Endothelial cell of umbilical vein (primary cell): ENCODE results near the gene TLDC2. TPM values are rescaled to one million over a fixed set of nuclear protein-coding genes. Genes with fewer than 3 reads are reported as not detected.

ENCODE experiments used
- BruUV-seq: library from RNA; stranded (reverse); fragments of 400-500 nt; replicated peaks from 2 replicates; lab custom pipeline; 2021; lab: Mats Ljungman, UMichigan
- CTCF ChIA-PET: fragments of 300-600, 350-600 bp; sonication (Branson Sonifier 250); formaldehyde crosslinking; loops from one replicate; lab custom pipeline; 2021; ENCODE audit warnings: antibody characterized with exemption, inconsistent platforms; lab: Charles Lee
- POLR2A ChIA-PET: fragments of 300-600, 350-600 bp; sonication (Branson Sonifier 250); formaldehyde crosslinking; loops from one replicate; lab custom pipeline; 2021; ENCODE audit warnings: antibody characterized with exemption, inconsistent platforms; lab: Charles Lee
- DNase-seq: peaks from one replicate; pipeline ENCODE4 v3.0.0-alpha.2; 2011; ENCODE audit warnings: low read depth, low spot score
- FAIRE-seq: peaks from 2 replicates; lab custom pipeline; 2011; peaks lifted over from hg19 to GRCh38; lab: Jason Lieb, UNC
- H2AFZ ChIP-seq: 2 replicates; pipeline ENCODE4 v1.6.0; 2012; ENCODE audit warnings: low read depth, low read length, control low read depth, inconsistent platforms
- H3K27ac ChIP-seq: 2 replicates; pipeline ENCODE4 v1.5.1; 2011; ENCODE audit warnings: low read depth, mild to moderate bottlenecking, control low read depth, low read length, moderate library complexity; ENCODE audit not compliant: insufficient read depth
- H3K27me3 ChIP-seq, 2 experiments: 2 replicates each; pipeline versions ENCODE4 v1.6.0 to v1.6.1; 2011; ENCODE audit warnings: low read length in 2 of 2, mixed read lengths in 1 of 2; ENCODE audit not compliant: control insufficient read depth in 2 of 2, insufficient read depth in 2 of 2
- H3K36me3 ChIP-seq, 2 experiments: 2 replicates in 1 of 2; 3 replicates in 1 of 2; pipeline ENCODE4 v1.5.1; 2011; ENCODE audit warnings: low read length in 2 of 2, mild to moderate bottlenecking in 1 of 2, moderate library complexity in 1 of 2; ENCODE audit not compliant: control insufficient read depth in 2 of 2, insufficient read depth in 2 of 2; ENCODE audit errors: extremely low read depth in 1 of 2
- H3K4me1 ChIP-seq: 3 replicates; pipeline ENCODE4 v1.5.1; 2011; ENCODE audit warnings: mild to moderate bottlenecking, low read length; ENCODE audit not compliant: control insufficient read depth, insufficient read depth; ENCODE audit errors: extremely low read depth
- H3K4me2 ChIP-seq: 2 replicates; pipeline ENCODE4 v1.6.1; 2011; ENCODE audit warnings: low read length, control low read depth, mixed read lengths; ENCODE audit not compliant: insufficient read depth
- H3K4me3 ChIP-seq, 3 experiments: fragments of 200-600 bp in 1 of 3; sonication (generic), shearing (Covaris generic) in 1 of 3; replicated peaks in 1 of 3; 2 replicates each; pipeline ENCODE4 v1.5.1; 2011 to 2016; ENCODE audit warnings: control low read depth in 3 of 3, low read length in 3 of 3, mild to moderate bottlenecking in 2 of 3, inconsistent platforms in 1 of 3, low read depth in 1 of 3, moderate library complexity in 1 of 3; ENCODE audit not compliant: insufficient read depth in 1 of 3
- H3K79me2 ChIP-seq: 2 replicates; pipeline ENCODE4 v1.6.0; 2012; ENCODE audit warnings: low read length, inconsistent platforms; ENCODE audit not compliant: control insufficient read depth, insufficient read depth
- H3K9ac ChIP-seq: replicated peaks from 2 replicates; pipeline ENCODE3; 2011; ENCODE audit warnings: low read length, control low read depth; ENCODE audit not compliant: insufficient read depth; ENCODE audit errors: extremely low read depth
- H3K9me1 ChIP-seq: replicated peaks from 3 replicates; pipeline ENCODE4 v1.6.0; 2011; ENCODE audit warnings: mild to moderate bottlenecking, low read length; ENCODE audit not compliant: control insufficient read depth, insufficient read depth; ENCODE audit errors: extremely low read depth
- H3K9me3 ChIP-seq: replicated peaks from 2 replicates; pipeline ENCODE4 v1.5.1; 2012; ENCODE audit warnings: low read length, inconsistent platforms; ENCODE audit not compliant: control insufficient read depth, insufficient read depth
- H4K20me1 ChIP-seq: replicated peaks from 2 replicates; pipeline ENCODE3; 2011; ENCODE audit warnings: mild to moderate bottlenecking, low read length; ENCODE audit not compliant: control insufficient read depth, insufficient read depth; ENCODE audit errors: extremely low read depth
- FOS ChIP-seq: IDR thresholded peaks from 2 replicates; pipeline ENCODE4 v1.6.1; 2011; ENCODE audit warnings: mild to moderate bottlenecking, low read length, moderate library complexity, borderline replicate concordance; ENCODE audit not compliant: insufficient read depth
- JUN ChIP-seq: IDR thresholded peaks from 2 replicates; pipeline ENCODE4 v1.6.1; 2011; ENCODE audit warnings: borderline replicate concordance, low read depth; ENCODE audit not compliant: insufficient read length, insufficient read depth
- MAX ChIP-seq: IDR thresholded peaks from 2 replicates; pipeline ENCODE4 v1.6.1; 2011; ENCODE audit not compliant: insufficient read depth, insufficient read length
- MYC ChIP-seq: IDR thresholded peaks from one replicate; pipeline ENCODE4 v1.6.1; 2011; ENCODE audit warnings: mild to moderate bottlenecking, low read depth, low read length
- POLR2A ChIP-seq: IDR thresholded peaks from 2 replicates; pipeline ENCODE4 v1.6.1; 2012; ENCODE audit warnings: low read depth, mild to moderate bottlenecking, control low read depth, low read length
- dilution Hi-C: fragments of 300-500 bp; cut with MboI; formaldehyde crosslinking; loops from one replicate; pipeline ENCODE4 v1.15.0; 2019; ENCODE audit warnings: low sequenced_read_pairs; ENCODE audit not compliant: extremely low pct_ligation_motif_present
- intact Hi-C: fragments of 100-400 bp; cut with micrococcal nuclease; formaldehyde crosslinking; loops from one replicate; pipeline ENCODE4 v1.10.0; 2022
- polyA plus RNA-seq, 4 experiments: library from polyadenylated mRNA; depleted of rRNA in 3 of 4; stranded (reverse) in 3 of 4; unstranded in 1 of 4; fragments of >200 nt; gene quantifications; 2 replicates each; pipeline versions ENCODE4 v1.2.1 to v1.2.3, GENCODE V29; 2011 to 2012; ENCODE audit warnings: missing spikeins in 1 of 4
- total RNA-seq: library from RNA; stranded (reverse); gene quantifications from 2 replicates; pipeline ENCODE4 v1.2.3, GENCODE V29; 2021

TLDC2 gene
- total and polyA plus RNA-seq, 2 donors (not counting 3 experiments of a cell fraction or from before 2014, with no cell fraction given): not detected

- no peaks in the 10 kb centered on the region for H3K9me3 ChIP-seq
- H3K9ac ChIP-seq: no peak overlapping the region
- no peaks in the 10 kb centered on the region for H3K79me2 ChIP-seq
- no TSS peak for BruUV-seq
- H3K27ac ChIP-seq: no peak overlapping the region
- TF ChIP-seq POLR2A: no peak
- TF ChIP-seq MYC: no peak
- intact Hi-C loops: no loop called here
- FAIRE-seq (peak; percentile 31), DNase-seq (no peak)
- H3K27me3 ChIP-seq: no peaks in the 10 kb centered on the region
- dilution Hi-C loops: no loop called here
- no peaks in the 10 kb centered on the region for H3K36me3 ChIP-seq
- no peak overlapping the region for H3K4me3 ChIP-seq
- H3K4me1 ChIP-seq: no peaks in the 10 kb centered on the region
- H4K20me1 ChIP-seq: no peaks in the 10 kb centered on the region
- no peak overlapping the region for H2AFZ ChIP-seq
- CTCF ChIA-PET: interaction anchor here (1.6 kb wide), 2 partner anchors 11 kb away, joined by 5 to 6 read pairs; no protein-coding TSS in a partner anchor
- POLR2A ChIA-PET: no interaction called here
- H3K4me2 ChIP-seq: no peak overlapping the region
- H3K9me1 ChIP-seq: no peaks in the 10 kb centered on the region
Observed at GRCh38 chr20:36908603-36909002, 32.7 kb downstream of the TLDC2 start.

GRCh38 chr20:36916199-36916598, 40.3 kb downstream of the TLDC2 start:
- DNase-seq (no peak), FAIRE-seq (no peak)
- H2AFZ ChIP-seq: no peak overlapping the region
- TF ChIP-seq MAX (no peak), POLR2A (no peak), JUN (no peak), FOS (no peak), MYC (no peak)
- no peaks in the 10 kb centered on the region for H4K20me1 ChIP-seq
- H3K4me1 ChIP-seq: no peaks in the 10 kb centered on the region
- no peak overlapping the region for H3K9ac ChIP-seq
- intact Hi-C loops: no loop called here
- H3K27me3 ChIP-seq: no peaks in the 10 kb centered on the region
- no peaks in the 10 kb centered on the region for H3K36me3 ChIP-seq
- H3K4me3 ChIP-seq: no peak overlapping the region
- BruUV-seq: no TSS peak
- no peaks in the 10 kb centered on the region for H3K9me1 ChIP-seq
- H3K9me3 ChIP-seq: no peaks in the 10 kb centered on the region
- no peaks in the 10 kb centered on the region for H3K79me2 ChIP-seq
- ChIA-PET POLR2A (no interaction called here), CTCF (no interaction called here)
- H3K4me2 ChIP-seq: no peak overlapping the region
- dilution Hi-C loops: no loop called here
- H3K27ac ChIP-seq: no peak overlapping the region
